ENCODE data around the gene DGKI. TPM values are rescaled to one million over a fixed set of nuclear protein-coding genes. Genes with fewer than 3 reads are reported as not detected.

DGKI gene
- total and polyA plus RNA-seq, 9 of the 15 experiments (the other 6 are each of a cell fraction or from before 2014, with no cell fraction given) = 0.11 to 0.54 (median 0.15) TPM; not detected in 5

DNA sequence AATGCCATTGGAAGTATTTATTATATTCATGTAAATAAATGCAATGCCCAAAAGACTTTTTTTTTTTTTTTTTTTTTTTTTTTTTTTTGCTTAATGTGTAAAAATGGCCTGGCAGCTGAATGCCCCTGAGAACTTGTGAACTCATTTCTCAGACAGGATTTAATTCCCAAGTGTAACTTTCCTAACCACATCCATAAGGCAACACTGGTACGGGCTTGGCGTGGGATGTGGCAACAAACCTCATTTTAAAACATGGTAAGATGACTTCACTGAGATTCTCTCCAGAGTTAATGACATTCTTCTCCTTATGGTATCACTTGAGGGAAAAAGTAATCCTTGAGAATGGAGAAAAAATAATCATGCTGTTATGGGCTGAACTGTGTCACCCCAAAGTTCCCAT is 150.4 kb downstream of the DGKI start (continued):
- no peak for TF ChIP-seq EWSR1 (IDR thresholded peaks at IDR 0.05; ENCODE audit: borderline replicate concordance, low read depth, partially characterized antibody)
- no peak for TF ChIP-seq IRF2 (CRISPR knock-in tag; IDR thresholded peaks at IDR 0.05)
- no peak for TF ChIP-seq EGR1 (conservative IDR thresholded peaks at IDR 0.05)

- ChIA-PET POLR2A (interaction anchor here (0.6 to 1.0 kb wide), 2 partner anchors 8 to 208 kb away, joined by 3 to 4 read pairs; no protein-coding TSS in a partner anchor), CTCF (ENCODE audit: low intra/inter-chr PET ratio) (no interaction called here)
- no peak for ATAC-seq
- Histone ChIP-seq H4K20me1 (replicated peaks; ENCODE audit: control insufficient read depth, insufficient read depth, low read length) (no peaks in the 10 kb centered on the region), H3K9me1 (ENCODE audit: control insufficient read depth, insufficient read depth, low read length) (no peaks in the 10 kb centered on the region), H3K4me3 (no peak overlapping the region), H3K9me3 (replicated peaks; ENCODE audit: control insufficient read depth, insufficient read depth, low read depth, low read length) (no peaks in the 10 kb centered on the region), H3K9ac (ENCODE audit: insufficient read depth in 1 of 2, low read depth in 2 of 2, low read length in 2 of 2) (no peak overlapping the region), H3K27me3 (ENCODE audit: control insufficient read depth in 2 of 2, insufficient read depth in 2 of 2, low read length in 2 of 2) (no peaks in the 10 kb centered on the region; a peak in 1 of 5 replicates), H3K27ac (ENCODE audit: extremely low read depth, low read depth, low read length) (no peak overlapping the region), H3K36me3 (ENCODE audit: control insufficient read depth, insufficient read depth, low read length) (no peaks in the 10 kb centered on the region), H3K4me1 (replicated peaks in 1 of 2; ENCODE audit: control insufficient read depth in 2 of 2, insufficient read depth in 2 of 2, low read length in 2 of 2) (no peaks in the 10 kb centered on the region), H2AFZ (ENCODE audit: low read depth, low read length) (no peak overlapping the region), H3K4me2 (ENCODE audit: insufficient read depth, low read length) (no peak overlapping the region), H3K79me2 (ENCODE audit: control insufficient read depth, insufficient read depth, low read length) (no peaks in the 10 kb centered on the region)
- no TSS peak for BruUV-seq (replicated peaks)
- 0% methylated on average over 7 of the region's 7 CpGs for WGBS (ENCODE audit: insufficient coverage, low coverage, missing lambda C conversion rate)
- no peak for FAIRE-seq
- in situ Hi-C loops (cut with MboI) = no loop called here
- no peak for TF ChIP-seq E2F1 (CRISPR knock-in tag; IDR thresholded peaks at IDR 0.05)
- TF ChIP-seq ZNF431 (CRISPR knock-in tag; IDR thresholded peaks at IDR 0.05) = no peak
- TF ChIP-seq MXI1 (IDR thresholded peaks at IDR 0.05; ENCODE audit: low read depth, low read length) = no peak
- TF ChIP-seq SRSF9 (IDR thresholded peaks at IDR 0.05; ENCODE audit: borderline replicate concordance, low read depth, low read length) = no peak
- TF ChIP-seq ZNF121 (CRISPR knock-in tag; conservative IDR thresholded peaks at IDR 0.05) = no peak
- no peak for TF ChIP-seq ZNF347 (CRISPR knock-in tag; IDR thresholded peaks at IDR 0.05; ENCODE audit: low read depth)
- TF ChIP-seq RREB1 (CRISPR knock-in tag; IDR thresholded peaks at IDR 0.05) = no peak
- no peak for TF ChIP-seq ZNF780A (CRISPR knock-in tag; IDR thresholded peaks at IDR 0.05)
- no peak for TF ChIP-seq PCBP2 (IDR thresholded peaks at IDR 0.05; ENCODE audit: low read depth, low read length, poor library complexity, severe bottlenecking)
- TF ChIP-seq CCNT2 (IDR thresholded peaks at IDR 0.05; ENCODE audit: borderline replicate concordance, extremely low read depth, insufficient read length, low read depth, low read length) = no peak
- TF ChIP-seq FIP1L1 (IDR thresholded peaks at IDR 0.05; ENCODE audit: low read depth, low read length, poor library complexity, severe bottlenecking) = no peak
- no peak for TF ChIP-seq ZNF79 (CRISPR knock-in tag; IDR thresholded peaks at IDR 0.05; ENCODE audit: low read depth)
- TF ChIP-seq HMG20A (CRISPR knock-in tag; conservative IDR thresholded peaks at IDR 0.05) = no peak
- DNase-seq (ENCODE audit: extremely low read depth in 1 of 4, low spot score in 3 of 4) = no peak
- intact Hi-C loops (cut with micrococcal nuclease) = no loop called here
Measured at GRCh38 chr7:137695942-137696341, 150.8 kb downstream of the DGKI start.
